ENCODE results near the gene MTREX.

MTREX gene

GRCh38 chr5:55338810-55339243, 31.0 kb downstream of the MTREX start:
- Mint-ChIP-seq H3K9me3 (no peaks in the 10 kb centered on the region), H3K4me3 (peak overlapping the region; percentile 37 to 58), H3K27ac (peak overlapping the region; percentile 70), H3K36me3 (peaks cover 16 to 31% of the 10 kb centered on the region in 2 donors), H3K4me1 (peaks cover 16 to 29% of the 10 kb centered on the region in 2 donors), H3K27me3 (no peaks in the 10 kb centered on the region)
- peak; percentile 71 for DNase-seq
- peak; percentile 96 to 97 for ATAC-seq (replicated peaks)

- no peak overlapping the region for H3K4me3 Mint-ChIP-seq
- DNase-seq = no peak
- no peak for ATAC-seq (replicated peaks)
- no peaks in the 10 kb centered on the region for H3K27me3 Mint-ChIP-seq
- H3K4me1 Mint-ChIP-seq = peaks cover 10 to 22% of the 10 kb centered on the region in 2 donors
- no peaks in the 10 kb centered on the region for H3K9me3 Mint-ChIP-seq
- H3K27ac Mint-ChIP-seq = no peak overlapping the region
- peaks cover 28 to 40% of the 10 kb centered on the region in 2 donors for H3K36me3 Mint-ChIP-seq
These were observed 35.3 kb downstream of the MTREX start for GRCh38 chr5:55343107-55343506.

- Mint-ChIP-seq H3K4me1 (peaks cover 7 to 17% of the 10 kb centered on the region in 2 donors), H3K27ac (no peak overlapping the region), H3K27me3 (no peaks in the 10 kb centered on the region), H3K4me3 (no peak overlapping the region), H3K9me3 (no peaks in the 10 kb centered on the region), H3K36me3 (peaks cover 25 to 36% of the 10 kb centered on the region in 2 donors)
- ATAC-seq (replicated peaks) (no peak), DNase-seq (no peak)
These were observed 35.8 kb downstream of the MTREX start for GRCh38 chr5:55343609-55344008.

GRCh38 chr5:55344392-55344992, 36.7 kb downstream of the MTREX start:
- H3K4me1 Mint-ChIP-seq = peaks cover 3 to 9% of the 10 kb centered on the region in 2 donors
- no peak overlapping the region for H3K4me3 Mint-ChIP-seq
- ATAC-seq (replicated peaks) = no peak
- no peak for DNase-seq
- H3K36me3 Mint-ChIP-seq = peaks cover 22 to 35% of the 10 kb centered on the region in 2 donors
- peak overlapping the region; percentile 73 for H3K27ac Mint-ChIP-seq
- no peaks in the 10 kb centered on the region for H3K9me3 Mint-ChIP-seq
- H3K27me3 Mint-ChIP-seq = no peaks in the 10 kb centered on the region

- no peak for ATAC-seq (replicated peaks)
- Mint-ChIP-seq H3K4me1 (peaks cover 4 to 15% of the 10 kb centered on the region in 2 donors), H3K27ac (no peak overlapping the region), H3K36me3 (peaks cover 22 to 42% of the 10 kb centered on the region in 2 donors), H3K4me3 (no peak overlapping the region), H3K27me3 (no peaks in the 10 kb centered on the region), H3K9me3 (no peaks in the 10 kb centered on the region)
- DNase-seq = no peak
These were observed 37.5 kb downstream of the MTREX start for GRCh38 chr5:55345327-55345726.

GRCh38 chr5:55347786-55348185, 40.0 kb downstream of the MTREX start:
- DNase-seq (no peak), ATAC-seq (replicated peaks) (no peak)
- Mint-ChIP-seq H3K4me3 (no peak overlapping the region), H3K4me1 (peaks cover 4 to 18% of the 10 kb centered on the region in 2 donors), H3K9me3 (no peaks in the 10 kb centered on the region), H3K27ac (peak overlapping the region; percentile 67), H3K27me3 (no peaks in the 10 kb centered on the region), H3K36me3 (peaks cover 23 to 52% of the 10 kb centered on the region in 2 donors)

- H3K4me3 Mint-ChIP-seq = no peak overlapping the region
- no peaks in the 10 kb centered on the region for H3K27me3 Mint-ChIP-seq
- H3K27ac Mint-ChIP-seq = no peak overlapping the region
- DNase-seq (no peak), ATAC-seq (replicated peaks) (no peak)
- H3K36me3 Mint-ChIP-seq = peaks cover 38 to 57% of the 10 kb centered on the region in 2 donors
- H3K4me1 Mint-ChIP-seq = peaks cover 4 to 9% of the 10 kb centered on the region in 2 donors
- no peaks in the 10 kb centered on the region for H3K9me3 Mint-ChIP-seq
These were observed 43.0 kb downstream of the MTREX start for GRCh38 chr5:55350754-55351153.

- H3K9me3 Mint-ChIP-seq = no peaks in the 10 kb centered on the region
- H3K27me3 Mint-ChIP-seq = no peaks in the 10 kb centered on the region
- H3K4me1 Mint-ChIP-seq = no peaks in the 10 kb centered on the region
- peaks cover 53 to 69% of the 10 kb centered on the region in 2 donors for H3K36me3 Mint-ChIP-seq
- H3K4me3 Mint-ChIP-seq = no peak overlapping the region
- ATAC-seq (replicated peaks) = no peak
- DNase-seq = no peak
- peak overlapping the region; percentile 71 for H3K27ac Mint-ChIP-seq
These were observed 49.1 kb downstream of the MTREX start for GRCh38 chr5:55356896-55357295.

GRCh38 chr5:55360190-55360589, 52.4 kb downstream of the MTREX start:
- Mint-ChIP-seq H3K27ac (no peak overlapping the region), H3K4me1 (peaks cover 10 to 17% of the 10 kb centered on the region in 2 donors), H3K36me3 (peaks cover 45 to 55% of the 10 kb centered on the region in 2 donors), H3K4me3 (no peak overlapping the region), H3K9me3 (no peaks in the 10 kb centered on the region), H3K27me3 (no peaks in the 10 kb centered on the region)
- ATAC-seq (replicated peaks) (no peak), DNase-seq (no peak)

GRCh38 chr5:55363856-55364255, 56.1 kb downstream of the MTREX start:
- Mint-ChIP-seq H3K4me1 (peaks cover 10 to 18% of the 10 kb centered on the region in 2 donors), H3K36me3 (peaks cover 21 to 35% of the 10 kb centered on the region in 2 donors), H3K27ac (no peak overlapping the region), H3K9me3 (no peaks in the 10 kb centered on the region), H3K4me3 (no peak overlapping the region), H3K27me3 (no peaks in the 10 kb centered on the region)
- ATAC-seq (replicated peaks) = no peak
- DNase-seq = no peak

GRCh38 chr5:55364537-55365055, 56.8 kb downstream of the MTREX start:
- H3K27me3 Mint-ChIP-seq = no peaks in the 10 kb centered on the region
- no peaks in the 10 kb centered on the region for H3K9me3 Mint-ChIP-seq
- peak overlapping the region; percentile 15 to 37 for H3K4me3 Mint-ChIP-seq
- DNase-seq (no peak), ATAC-seq (replicated peaks) (peak; percentile 100)
- H3K4me1 Mint-ChIP-seq = peaks cover 10 to 18% of the 10 kb centered on the region in 2 donors
- peak overlapping the region; percentile 79 for H3K27ac Mint-ChIP-seq
- peaks cover 21 to 27% of the 10 kb centered on the region in 2 donors for H3K36me3 Mint-ChIP-seq

GRCh38 chr5:55370291-55370925, 62.6 kb downstream of the MTREX start:
- Mint-ChIP-seq H3K27ac (no peak overlapping the region), H3K9me3 (peaks cover 0 to 6% of the 10 kb centered on the region in 2 donors), H3K4me3 (no peak overlapping the region), H3K4me1 (peaks cover 3 to 6% of the 10 kb centered on the region in 2 donors), H3K36me3 (peaks cover 43 to 48% of the 10 kb centered on the region in 2 donors), H3K27me3 (no peaks in the 10 kb centered on the region)
- DNase-seq (no peak), ATAC-seq (replicated peaks) (peak in 1 of 2 donors; percentile 22)

GRCh38 chr5:55371145-55371544, 63.4 kb downstream of the MTREX start:
- DNase-seq (no peak), ATAC-seq (replicated peaks) (no peak)
- H3K27me3 Mint-ChIP-seq = no peaks in the 10 kb centered on the region
- H3K9me3 Mint-ChIP-seq = peaks cover 0 to 6% of the 10 kb centered on the region in 2 donors
- H3K27ac Mint-ChIP-seq = no peak overlapping the region
- peaks cover 3 to 6% of the 10 kb centered on the region in 2 donors for H3K4me1 Mint-ChIP-seq
- no peak overlapping the region for H3K4me3 Mint-ChIP-seq
- H3K36me3 Mint-ChIP-seq = peaks cover 48 to 55% of the 10 kb centered on the region in 2 donors

- ATAC-seq (replicated peaks) (no peak), DNase-seq (no peak)
- Mint-ChIP-seq H3K4me3 (no peak overlapping the region), H3K36me3 (peaks cover 48 to 51% of the 10 kb centered on the region in 2 donors), H3K9me3 (peaks cover 0 to 6% of the 10 kb centered on the region in 2 donors), H3K27me3 (no peaks in the 10 kb centered on the region), H3K4me1 (peaks cover 3 to 6% of the 10 kb centered on the region in 2 donors), H3K27ac (no peak overlapping the region)
These were observed 64.5 kb downstream of the MTREX start for GRCh38 chr5:55372130-55372925.
